Stomach (tissue), 4 donors: ENCODE measurements around the gene KBTBD12.

Experiments
- CTCF ChIP-seq, 7 experiments: fragments of 450-650 bp in 4 of 7; fragments of 200-600 bp in 3 of 7; sonication (generic) in 3 of 7; IDR thresholded peaks; one replicate each; pipeline ENCODE4 v1.5.1; 2016 to 2019; ENCODE audit warnings: antibody characterized with exemption in 7 of 7, control low read depth in 2 of 7, mild to moderate bottlenecking in 1 of 7
- EP300 ChIP-seq: sonication (generic); formaldehyde crosslinking; IDR thresholded peaks from one replicate; pipeline ENCODE4 v1.6.1; 2017; ENCODE audit warnings: antibody characterized with exemption
- POLR2A ChIP-seq, 4 donors: fragments of 450-650 bp; IDR thresholded peaks; one replicate each; pipeline ENCODE4 v1.6.1; 2016; ENCODE audit warnings: antibody characterized with exemption in 4 of 4, control low read depth in 2 of 4, mild to moderate bottlenecking in 1 of 4, moderate library complexity in 1 of 4
- POLR2AphosphoS5 ChIP-seq, 3 donors: sonication (generic); formaldehyde crosslinking; IDR thresholded peaks; one replicate each; pipeline ENCODE4 v1.6.1; 2016; ENCODE audit warnings: antibody characterized with exemption in 3 of 3

- TF ChIP-seq POLR2A (IDR thresholded peaks at IDR 0.05) (no peak), CTCF (IDR thresholded peaks at IDR 0.05) (no peak), EP300 (no peak), POLR2AphosphoS5 (IDR thresholded peaks at IDR 0.05) (no peak)
These were observed 26.4 kb upstream of the KBTBD12 start for GRCh38 chr3:127888564-127889107.
